Glutamatergic neuron (in vitro differentiated cells): ENCODE data around the gene MRRF. TPM values are rescaled to one million over a fixed set of nuclear protein-coding genes. Genes with fewer than 3 reads are reported as not detected.

ENCODE experiments used
- DNase-seq: peaks from one replicate; pipeline ENCODE4 v3.0.0; 2022
- H3K27ac Mint-ChIP-seq: one replicate; pipeline ENCODE4 v1.8.0; 2020; ENCODE audit warnings: mild to moderate bottlenecking, mixed read lengths, inconsistent platforms; ENCODE audit not compliant: unreplicated experiment
- H3K27me3 Mint-ChIP-seq: one replicate; pipeline ENCODE4 v1.8.0; 2020; ENCODE audit warnings: mild to moderate bottlenecking, moderate library complexity, mixed read lengths, inconsistent platforms; ENCODE audit not compliant: unreplicated experiment
- H3K36me3 Mint-ChIP-seq: one replicate; pipeline ENCODE4 v1.8.0; 2020; ENCODE audit warnings: mild to moderate bottlenecking, mixed read lengths, inconsistent platforms; ENCODE audit not compliant: unreplicated experiment
- H3K4me1 Mint-ChIP-seq: one replicate; pipeline ENCODE4 v1.8.0; 2020; ENCODE audit warnings: mild to moderate bottlenecking, low read depth, mixed read lengths, inconsistent platforms; ENCODE audit not compliant: unreplicated experiment
- H3K4me3 Mint-ChIP-seq: one replicate; pipeline ENCODE4 v1.8.0; 2020; ENCODE audit warnings: mild to moderate bottlenecking, mixed read lengths, inconsistent platforms; ENCODE audit not compliant: unreplicated experiment
- H3K9me3 Mint-ChIP-seq: one replicate; pipeline ENCODE4 v1.8.0; 2020; ENCODE audit warnings: mild to moderate bottlenecking, moderate library complexity, mixed read lengths, inconsistent platforms; ENCODE audit not compliant: unreplicated experiment
- CTCF ChIP-seq: fragments of 200-600 bp; sonication (generic); IDR thresholded peaks from one replicate; pipeline ENCODE4 v1.5.0; 2021; ENCODE audit not compliant: partially characterized antibody, unreplicated experiment
- total RNA-seq: library from RNA; stranded (reverse); fragmentation: NEBNext Ultra II Directional; extraction: Animal tissue kit (Norgen Biotek cat#: 25700); gene quantifications from one replicate; pipeline ENCODE4 v1.2.1, GENCODE V29; 2021; ENCODE audit not compliant: unreplicated experiment

MRRF gene
- total RNA-seq, 1 donor from 2014 or later = 16.9 TPM

GRCh38 chr9:122348791-122349190 is 84.1 kb downstream of the MRRF start:
- Mint-ChIP-seq H3K4me1 (peaks cover 7% of the 10 kb centered on the region), H3K27ac (no peak overlapping the region), H3K36me3 (peaks cover 4% of the 10 kb centered on the region), H3K9me3 (peaks cover 3% of the 10 kb centered on the region), H3K4me3 (peak overlapping the region; percentile 59), H3K27me3 (peaks cover 6% of the 10 kb centered on the region)
- TF ChIP-seq CTCF = no peak
- no peak for DNase-seq

- Mint-ChIP-seq H3K27me3 (peaks cover 6% of the 10 kb centered on the region), H3K4me3 (no peak overlapping the region), H3K27ac (no peak overlapping the region), H3K4me1 (peaks cover 7% of the 10 kb centered on the region), H3K9me3 (peaks cover 3% of the 10 kb centered on the region), H3K36me3 (peaks cover 4% of the 10 kb centered on the region)
- TF ChIP-seq CTCF = no peak
- DNase-seq = no peak
These were observed 84.5 kb downstream of the MRRF start for GRCh38 chr9:122349201-122349600.

- Mint-ChIP-seq H3K9me3 (peaks cover 1% of the 10 kb centered on the region), H3K4me1 (peaks cover 7% of the 10 kb centered on the region), H3K36me3 (peaks cover 4% of the 10 kb centered on the region), H3K4me3 (no peak overlapping the region), H3K27ac (no peak overlapping the region), H3K27me3 (peaks cover 6% of the 10 kb centered on the region)
- DNase-seq = peak; percentile 91
- TF ChIP-seq CTCF = peak; percentile 95
These were observed 86.1 kb downstream of the MRRF start for GRCh38 chr9:122350577-122351355.

- no peaks in the 10 kb centered on the region for H3K4me1 Mint-ChIP-seq
- no peak for DNase-seq
- no peaks in the 10 kb centered on the region for H3K27me3 Mint-ChIP-seq
- H3K36me3 Mint-ChIP-seq = peaks cover 6% of the 10 kb centered on the region
- no peaks in the 10 kb centered on the region for H3K9me3 Mint-ChIP-seq
- no peak for TF ChIP-seq CTCF
- H3K27ac Mint-ChIP-seq = no peak overlapping the region
- no peak overlapping the region for H3K4me3 Mint-ChIP-seq
These were observed 90.0 kb downstream of the MRRF start for GRCh38 chr9:122354536-122355199.

GRCh38 chr9:122355336-122355875 is 90.7 kb downstream of the MRRF start:
- no peaks in the 10 kb centered on the region for H3K4me1 Mint-ChIP-seq
- no peak overlapping the region for H3K4me3 Mint-ChIP-seq
- H3K36me3 Mint-ChIP-seq = peaks cover 6% of the 10 kb centered on the region
- no peak overlapping the region for H3K27ac Mint-ChIP-seq
- TF ChIP-seq CTCF = no peak
- no peaks in the 10 kb centered on the region for H3K27me3 Mint-ChIP-seq
- no peaks in the 10 kb centered on the region for H3K9me3 Mint-ChIP-seq
- DNase-seq = no peak
